H9 (cell line): ENCODE data around the gene LSS. TPM values are rescaled to one million over a fixed set of nuclear protein-coding genes. Genes with fewer than 3 reads are reported as not detected.
A peak's percentile ranks its signal among the peaks of the same experiment; 100 is the strongest.

Experiments
- DNase-seq: peaks from one replicate; pipeline ENCODE4 v3.0.0-alpha.2; 2017
- H2AFZ ChIP-seq: one replicate; pipeline ENCODE4 v1.6.1; 2013; ENCODE audit warnings: mild to moderate bottlenecking, low read length, control low read depth, moderate library complexity
- H2AK5ac ChIP-seq: 2 replicates; pipeline ENCODE4 v1.6.1; 2013; ENCODE audit warnings: low read length, control low read depth, mixed read lengths; ENCODE audit not compliant: insufficient read length
- H2BK120ac ChIP-seq: one replicate; pipeline ENCODE4 v1.6.1; 2013; ENCODE audit warnings: low read depth, mild to moderate bottlenecking, low read length, control low read depth, inconsistent platforms; ENCODE audit not compliant: poor library complexity, severe bottlenecking
- H2BK12ac ChIP-seq: 2 replicates; pipeline ENCODE4 v1.6.1; 2013; ENCODE audit warnings: low read length, control low read depth, mixed read lengths, low read depth; ENCODE audit not compliant: insufficient read length
- H2BK15ac ChIP-seq: 2 replicates; pipeline ENCODE4 v1.6.1; 2013; ENCODE audit warnings: low read depth, low read length, control low read depth
- H2BK20ac ChIP-seq: one replicate; pipeline ENCODE4 v1.6.1; 2013; ENCODE audit warnings: low read depth, mild to moderate bottlenecking, low read length, control low read depth, inconsistent platforms; ENCODE audit not compliant: poor library complexity, severe bottlenecking
- H2BK5ac ChIP-seq: 2 replicates; pipeline ENCODE4 v1.6.1; 2013; ENCODE audit warnings: low read length, control low read depth, mixed read lengths; ENCODE audit not compliant: insufficient read length
- H3K14ac ChIP-seq: 2 replicates; pipeline ENCODE4 v1.6.1; 2013; ENCODE audit warnings: low read length, control low read depth; ENCODE audit not compliant: insufficient read depth
- H3K18ac ChIP-seq: 2 replicates; pipeline ENCODE4 v1.6.1; 2013; ENCODE audit warnings: low read depth, mild to moderate bottlenecking, mixed read lengths, low read length, control low read depth; ENCODE audit not compliant: insufficient read length
- H3K23ac ChIP-seq: 2 replicates; pipeline ENCODE4 v1.6.1; 2013; ENCODE audit warnings: low read length, control low read depth, mixed read lengths, low read depth; ENCODE audit not compliant: insufficient read length
- H3K23me2 ChIP-seq: 2 replicates; pipeline ENCODE4 v1.6.1; 2013; ENCODE audit warnings: low read depth, mild to moderate bottlenecking, mixed read lengths, low read length, control low read depth; ENCODE audit not compliant: insufficient read length, poor library complexity, severe bottlenecking
- H3K27ac ChIP-seq: 2 replicates; pipeline ENCODE4 v1.5.1; 2013; ENCODE audit warnings: low read length, control low read depth, mixed read lengths, low read depth; ENCODE audit not compliant: insufficient read length
- H3K27me3 ChIP-seq: 2 replicates; pipeline ENCODE4 v1.6.1; 2013; ENCODE audit warnings: low read length, control low read depth, inconsistent platforms; ENCODE audit not compliant: insufficient read depth
- H3K4ac ChIP-seq: 2 replicates; pipeline ENCODE4 v1.6.1; 2013; ENCODE audit warnings: low read depth, mild to moderate bottlenecking, control low read depth, inconsistent platforms, low read length, moderate library complexity
- H3K4me1 ChIP-seq: 2 replicates; pipeline ENCODE4 v1.6.1; 2013; ENCODE audit warnings: low read length, control low read depth, inconsistent platforms; ENCODE audit not compliant: insufficient read depth
- H3K4me2 ChIP-seq: 2 replicates; pipeline ENCODE4 v1.6.1; 2013; ENCODE audit warnings: low read length, control low read depth, mixed read lengths; ENCODE audit not compliant: insufficient read length, insufficient read depth
- H3K56ac ChIP-seq: 2 replicates; pipeline ENCODE4 v1.6.1; 2013; ENCODE audit warnings: low read depth, mild to moderate bottlenecking, mixed read lengths, low read length, control low read depth; ENCODE audit not compliant: insufficient read length
- H3K79me1 ChIP-seq: 2 replicates; pipeline ENCODE4 v1.6.1; 2013; ENCODE audit warnings: low read depth, mild to moderate bottlenecking, moderate library complexity, low read length, control low read depth, inconsistent platforms; ENCODE audit not compliant: insufficient read depth, poor library complexity, severe bottlenecking
- H3K79me2 ChIP-seq: 2 replicates; pipeline ENCODE4 v1.6.1; 2013; ENCODE audit warnings: low read length, control low read depth, inconsistent platforms; ENCODE audit not compliant: insufficient read depth
- H3K9ac ChIP-seq: 2 replicates; pipeline ENCODE4 v1.6.1; 2013; ENCODE audit warnings: low read length, control low read depth, mixed read lengths; ENCODE audit not compliant: insufficient read length; ENCODE audit errors: extremely low read depth
- H3K9me3 ChIP-seq: one replicate; pipeline ENCODE4 v1.6.1; 2013; ENCODE audit warnings: low read depth, low read length, inconsistent platforms; ENCODE audit not compliant: control insufficient read depth
- H3T11ph ChIP-seq: one replicate; pipeline ENCODE4 v1.6.1; 2013; ENCODE audit warnings: mild to moderate bottlenecking, low read length, control low read depth, inconsistent platforms
- H4K20me1 ChIP-seq: one replicate; pipeline ENCODE4 v1.6.1; 2013; ENCODE audit not compliant: control insufficient read depth, insufficient read length, insufficient read depth
- H4K5ac ChIP-seq: 2 replicates; pipeline ENCODE4 v1.6.1; 2013; ENCODE audit warnings: low read depth, mild to moderate bottlenecking, mixed read lengths, low read length, control low read depth; ENCODE audit not compliant: insufficient read length
- H4K8ac ChIP-seq: replicated peaks from 2 replicates; pipeline ENCODE4 v1.6.1; 2013; ENCODE audit warnings: low read length, control low read depth, mixed read lengths, low read depth; ENCODE audit not compliant: insufficient read length
- H4K91ac ChIP-seq: 2 replicates; pipeline ENCODE4 v1.6.1; 2013; ENCODE audit warnings: low read depth, mild to moderate bottlenecking, moderate library complexity, mixed read lengths, low read length, control low read depth; ENCODE audit not compliant: insufficient read length
- H3K27ac Mint-ChIP-seq, 3 experiments: 2 replicates in 2 of 3; 3 replicates in 1 of 3; pipeline ENCODE4 v1.8.0; 2020 to 2021; ENCODE audit warnings: mixed read lengths in 3 of 3, mild to moderate bottlenecking in 1 of 3, moderate library complexity in 1 of 3
- H3K27me3 Mint-ChIP-seq: 2 replicates; pipeline ENCODE4 v1.8.0; 2021; ENCODE audit warnings: low read depth, mild to moderate bottlenecking, moderate library complexity, mixed read lengths
- H3K36me3 Mint-ChIP-seq, 3 experiments: 2 replicates in 2 of 3; 3 replicates in 1 of 3; pipeline ENCODE4 v1.8.0; 2020 to 2021; ENCODE audit warnings: low read depth in 3 of 3, mixed read lengths in 3 of 3; ENCODE audit not compliant: insufficient read depth in 1 of 3
- H3K4me1 Mint-ChIP-seq, 2 experiments: 2 replicates each; pipeline ENCODE4 v1.8.0; 2020; ENCODE audit warnings: mixed read lengths in 2 of 2
- H3K4me3 Mint-ChIP-seq, 2 experiments: 2 replicates in 1 of 2; 3 replicates in 1 of 2; pipeline ENCODE4 v1.8.0; 2020 to 2021; ENCODE audit warnings: mild to moderate bottlenecking in 2 of 2, mixed read lengths in 2 of 2, moderate library complexity in 1 of 2
- H3K9me3 Mint-ChIP-seq, 2 experiments: 2 replicates in 1 of 2; 3 replicates in 1 of 2; pipeline ENCODE4 v1.8.0; 2020; ENCODE audit warnings: mild to moderate bottlenecking in 2 of 2, mixed read lengths in 2 of 2, moderate library complexity in 1 of 2
- WGBS: extraction: QIAGEN DNeasy Blood & Tissue Kit; methylation state at CpG from one replicate; pipeline ENCODE4 v1.1.7; 2013; ENCODE audit warnings: missing lambda C conversion rate, low lambda C conversion rate, mixed read lengths; ENCODE audit not compliant: insufficient read length; ENCODE audit errors: extremely low coverage; 5-methylcytosine and 5-hydroxymethylcytosine counted together
- total RNA-seq: library from RNA; stranded (reverse); gene quantifications from 2 replicates; pipeline ENCODE4 v1.2.1, GENCODE V29; 2021
- TF ChIP-seq, protein P1 (sequence below): fragments of 200-600 bp; sonication (generic); conservative IDR thresholded peaks from 3 replicates; pipeline ENCODE4 v1.8.0; 2021; ENCODE audit warnings: antibody characterized with exemption, mild to moderate bottlenecking

The LSS gene
- total RNA-seq, 1 experiment from 2014 or later = 69.2 TPM

DNA sequence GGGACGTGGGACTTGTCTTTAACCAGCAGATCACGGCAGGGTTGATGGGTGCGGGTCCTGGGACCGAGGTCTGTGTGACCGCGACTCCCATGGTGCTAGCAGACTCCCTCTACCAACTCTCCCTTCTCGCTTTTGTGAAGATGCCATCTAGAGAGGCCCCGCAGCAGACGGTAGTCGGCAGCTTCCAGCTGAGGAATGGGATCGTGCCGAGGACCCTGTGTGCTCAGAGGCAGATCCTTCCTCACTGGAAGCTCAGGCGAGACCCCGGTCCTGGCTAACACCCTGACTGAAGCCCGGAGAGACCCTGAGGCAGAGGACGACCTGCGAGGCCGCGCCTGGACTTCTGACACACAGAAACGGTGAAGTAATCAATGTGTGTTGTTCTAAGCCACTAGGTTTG is 31.8 kb downstream of the LSS start:
- no peaks in the 10 kb centered on the region for H3K4me1 ChIP-seq
- H3K36me3 Mint-ChIP-seq = peaks cover 52 to 78% (median 68%) of the 10 kb centered on the region in 3 experiments; a peak in 6 of 7 replicates
- whole genome bisulfite sequencing = no CpG with 5 or more reads among the region's 20 CpGs

More for the DNA sequence above, 31.8 kb downstream of the LSS start:
- Histone ChIP-seq H3K27ac (no peak overlapping the region), H3K18ac (no peak overlapping the region), H2BK5ac (no peak overlapping the region), H3K14ac (no peak overlapping the region), H3K79me2 (no peaks in the 10 kb centered on the region), H3K79me1 (no peaks in the 10 kb centered on the region), H3K23me2 (no peaks in the 10 kb centered on the region), H2AFZ (no peak overlapping the region), H4K20me1 (no peaks in the 10 kb centered on the region), H4K91ac (no peak overlapping the region), H3K27me3 (no peaks in the 10 kb centered on the region), H2AK5ac (no peak overlapping the region), H2BK12ac (no peak overlapping the region), H3K9ac (no peak overlapping the region), H3K4ac (no peak overlapping the region), H2BK20ac (no peak overlapping the region), H3K4me2 (no peak overlapping the region), H3T11ph (no peak overlapping the region), H4K5ac (no peak overlapping the region), H3K56ac (no peak overlapping the region), H2BK15ac (no peak overlapping the region), H4K8ac (no peak overlapping the region), H3K23ac (no peak overlapping the region), H3K9me3 (no peaks in the 10 kb centered on the region), H2BK120ac (no peak overlapping the region)
- DNase-seq = no peak
- Mint-ChIP-seq H3K4me3 (no peak overlapping the region), H3K9me3 (no peaks in the 10 kb centered on the region), H3K4me1 (no peaks in the 10 kb centered on the region), H3K27ac (peak overlapping the region in 1 of 3 experiments; percentile 49; a peak in 3 of 7 replicates), H3K27me3 (no peaks in the 10 kb centered on the region)
- TF ChIP-seq, protein P1, sequence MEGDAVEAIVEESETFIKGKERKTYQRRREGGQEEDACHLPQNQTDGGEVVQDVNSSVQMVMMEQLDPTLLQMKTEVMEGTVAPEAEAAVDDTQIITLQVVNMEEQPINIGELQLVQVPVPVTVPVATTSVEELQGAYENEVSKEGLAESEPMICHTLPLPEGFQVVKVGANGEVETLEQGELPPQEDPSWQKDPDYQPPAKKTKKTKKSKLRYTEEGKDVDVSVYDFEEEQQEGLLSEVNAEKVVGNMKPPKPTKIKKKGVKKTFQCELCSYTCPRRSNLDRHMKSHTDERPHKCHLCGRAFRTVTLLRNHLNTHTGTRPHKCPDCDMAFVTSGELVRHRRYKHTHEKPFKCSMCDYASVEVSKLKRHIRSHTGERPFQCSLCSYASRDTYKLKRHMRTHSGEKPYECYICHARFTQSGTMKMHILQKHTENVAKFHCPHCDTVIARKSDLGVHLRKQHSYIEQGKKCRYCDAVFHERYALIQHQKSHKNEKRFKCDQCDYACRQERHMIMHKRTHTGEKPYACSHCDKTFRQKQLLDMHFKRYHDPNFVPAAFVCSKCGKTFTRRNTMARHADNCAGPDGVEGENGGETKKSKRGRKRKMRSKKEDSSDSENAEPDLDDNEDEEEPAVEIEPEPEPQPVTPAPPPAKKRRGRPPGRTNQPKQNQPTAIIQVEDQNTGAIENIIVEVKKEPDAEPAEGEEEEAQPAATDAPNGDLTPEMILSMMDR = no peak
